Activated CD8-positive, alpha-beta memory T cell treated with anti-CD3 and anti-CD28 coated beads for 4 hours (primary cell): ENCODE results near the gene MMP11.

ENCODE experiments used
- DNase-seq, 2 donors: peaks; one replicate each; pipeline ENCODE4 v3.0.0-alpha.2; 2020; ENCODE audit warnings: low read depth in 2 of 2

The MMP11 gene

GRCh38 chr22:23801238-23801821 is 28.7 kb downstream of the MMP11 start:
- DNase-seq, result no peak

- DNase-seq, result no peak
These were observed 29.3 kb downstream of the MMP11 start for GRCh38 chr22:23801886-23802377.

GRCh38 chr22:23803001-23803819 is 30.6 kb downstream of the MMP11 start:
- DNase-seq, result no peak

GRCh38 chr22:23804781-23805291 is 32.2 kb downstream of the MMP11 start:
- DNase-seq, result no peak

- no peak for DNase-seq
These were observed 34.2 kb downstream of the MMP11 start for GRCh38 chr22:23806837-23807236.

GRCh38 chr22:23812378-23812777 is 39.7 kb downstream of the MMP11 start:
- no peak for DNase-seq

- no peak for DNase-seq
These were observed 43.0 kb downstream of the MMP11 start for GRCh38 chr22:23815541-23816155.

GRCh38 chr22:23816156-23816976 is 43.7 kb downstream of the MMP11 start:
- no peak for DNase-seq

GRCh38 chr22:23817146-23817545 is 44.5 kb downstream of the MMP11 start:
- DNase-seq, result no peak

- DNase-seq, result no peak
These were observed 45.9 kb downstream of the MMP11 start for GRCh38 chr22:23818541-23818940.

GRCh38 chr22:23820748-23821211 is 48.1 kb downstream of the MMP11 start:
- DNase-seq, result no peak

GRCh38 chr22:23822101-23822671 is 49.5 kb downstream of the MMP11 start:
- no peak for DNase-seq

- DNase-seq, result no peak
These were observed 50.7 kb downstream of the MMP11 start for GRCh38 chr22:23823331-23823791.

GRCh38 chr22:23824476-23825245 is 52.0 kb downstream of the MMP11 start:
- no peak for DNase-seq

GRCh38 chr22:23825246-23825905 is 52.7 kb downstream of the MMP11 start:
- no peak for DNase-seq

GRCh38 chr22:23826510-23827350 is 54.1 kb downstream of the MMP11 start:
- no peak for DNase-seq

GRCh38 chr22:23827351-23827995 is 54.8 kb downstream of the MMP11 start:
- DNase-seq, result no peak
